ENCODE results near the gene KLHL26. TPM values are rescaled to one million over a fixed set of nuclear protein-coding genes. Genes with fewer than 3 reads are reported as not detected.

KLHL26 gene
- total and polyA plus RNA-seq, 9 of the 15 experiments (the other 6 are each of a cell fraction or from before 2014, with no cell fraction given), result 0.13 to 13.3 (median 1.4) TPM

DNA sequence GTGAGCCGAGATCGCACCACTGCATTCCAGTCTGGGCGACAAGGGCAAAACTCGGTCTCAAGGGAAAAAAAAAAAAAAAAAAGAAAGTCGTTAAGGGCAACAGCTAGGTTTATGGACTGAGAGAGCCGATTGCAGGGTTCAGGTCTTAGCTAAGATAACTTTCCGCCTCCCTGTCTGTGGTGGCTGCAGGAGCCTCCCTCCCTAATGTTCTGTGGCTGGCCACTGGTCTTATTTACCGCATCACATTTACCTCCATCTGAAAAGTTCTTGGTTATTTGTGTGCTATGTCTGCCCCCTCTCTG, 45.9 kb downstream of the KLHL26 start:
- intact Hi-C loops (cut with micrococcal nuclease) (no loop called here), in situ Hi-C loops (cut with MboI) (no loop called here)
- no peaks in the 10 kb centered on the region for H3K27me3 ChIP-seq (ENCODE audit: control insufficient read depth in 2 of 2, insufficient read depth in 2 of 2, low read length in 2 of 2)
- H3K36me3 ChIP-seq (ENCODE audit: control insufficient read depth, insufficient read depth, low read length), result no peaks in the 10 kb centered on the region
- H2AFZ ChIP-seq (ENCODE audit: low read depth, low read length), result peak overlapping the region; percentile 90
- peaks cover 12 to 32% of the 10 kb centered on the region in 2 experiments; a peak in 4 of 5 replicates for H3K4me1 ChIP-seq (replicated peaks in 1 of 2; ENCODE audit: control insufficient read depth in 2 of 2, insufficient read depth in 2 of 2, low read length in 2 of 2)
- FAIRE-seq (no peak), ATAC-seq (peak; percentile 30; the same call in 2 of the 3 replicates), DNase-seq (ENCODE audit: extremely low read depth in 1 of 4, low spot score in 3 of 4) (no peak)
- peaks cover 9% of the 10 kb centered on the region; the same call in 1 of the 2 replicates for H4K20me1 ChIP-seq (replicated peaks; ENCODE audit: control insufficient read depth, insufficient read depth, low read length)
- no TSS peak for BruUV-seq (replicated peaks)
- ChIA-PET CTCF (ENCODE audit: low intra/inter-chr PET ratio) (no interaction called here), POLR2A (interaction anchor here (0.6 to 0.7 kb wide), 3 partner anchors 23 to 149 kb away, joined by 3 to 4 read pairs (median 4); no protein-coding TSS in a partner anchor)
- no peaks in the 10 kb centered on the region for H3K9me1 ChIP-seq (ENCODE audit: control insufficient read depth, insufficient read depth, low read length)
- H3K79me2 ChIP-seq (ENCODE audit: control insufficient read depth, insufficient read depth, low read length), result peaks cover 16% of the 10 kb centered on the region
- H3K27ac ChIP-seq (ENCODE audit: extremely low read depth, low read depth, low read length), result no peak overlapping the region; the same call in 2 of the 3 replicates
- H3K9ac ChIP-seq (ENCODE audit: insufficient read depth in 1 of 2, low read depth in 2 of 2, low read length in 2 of 2), result peak overlapping the region; percentile 63 to 87; a peak in 3 of 4 replicates
- H3K9me3 ChIP-seq (replicated peaks; ENCODE audit: control insufficient read depth, insufficient read depth, low read depth, low read length), result no peaks in the 10 kb centered on the region
- peak overlapping the region; percentile 42 for H3K4me3 ChIP-seq
- TF ChIP-seq, protein P1, sequence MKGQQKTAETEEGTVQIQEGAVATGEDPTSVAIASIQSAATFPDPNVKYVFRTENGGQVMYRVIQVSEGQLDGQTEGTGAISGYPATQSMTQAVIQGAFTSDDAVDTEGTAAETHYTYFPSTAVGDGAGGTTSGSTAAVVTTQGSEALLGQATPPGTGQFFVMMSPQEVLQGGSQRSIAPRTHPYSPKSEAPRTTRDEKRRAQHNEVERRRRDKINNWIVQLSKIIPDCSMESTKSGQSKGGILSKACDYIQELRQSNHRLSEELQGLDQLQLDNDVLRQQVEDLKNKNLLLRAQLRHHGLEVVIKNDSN (CRISPR knock-in tag; IDR thresholded peaks at IDR 0.05), result no peak
- TF ChIP-seq, protein P2, sequence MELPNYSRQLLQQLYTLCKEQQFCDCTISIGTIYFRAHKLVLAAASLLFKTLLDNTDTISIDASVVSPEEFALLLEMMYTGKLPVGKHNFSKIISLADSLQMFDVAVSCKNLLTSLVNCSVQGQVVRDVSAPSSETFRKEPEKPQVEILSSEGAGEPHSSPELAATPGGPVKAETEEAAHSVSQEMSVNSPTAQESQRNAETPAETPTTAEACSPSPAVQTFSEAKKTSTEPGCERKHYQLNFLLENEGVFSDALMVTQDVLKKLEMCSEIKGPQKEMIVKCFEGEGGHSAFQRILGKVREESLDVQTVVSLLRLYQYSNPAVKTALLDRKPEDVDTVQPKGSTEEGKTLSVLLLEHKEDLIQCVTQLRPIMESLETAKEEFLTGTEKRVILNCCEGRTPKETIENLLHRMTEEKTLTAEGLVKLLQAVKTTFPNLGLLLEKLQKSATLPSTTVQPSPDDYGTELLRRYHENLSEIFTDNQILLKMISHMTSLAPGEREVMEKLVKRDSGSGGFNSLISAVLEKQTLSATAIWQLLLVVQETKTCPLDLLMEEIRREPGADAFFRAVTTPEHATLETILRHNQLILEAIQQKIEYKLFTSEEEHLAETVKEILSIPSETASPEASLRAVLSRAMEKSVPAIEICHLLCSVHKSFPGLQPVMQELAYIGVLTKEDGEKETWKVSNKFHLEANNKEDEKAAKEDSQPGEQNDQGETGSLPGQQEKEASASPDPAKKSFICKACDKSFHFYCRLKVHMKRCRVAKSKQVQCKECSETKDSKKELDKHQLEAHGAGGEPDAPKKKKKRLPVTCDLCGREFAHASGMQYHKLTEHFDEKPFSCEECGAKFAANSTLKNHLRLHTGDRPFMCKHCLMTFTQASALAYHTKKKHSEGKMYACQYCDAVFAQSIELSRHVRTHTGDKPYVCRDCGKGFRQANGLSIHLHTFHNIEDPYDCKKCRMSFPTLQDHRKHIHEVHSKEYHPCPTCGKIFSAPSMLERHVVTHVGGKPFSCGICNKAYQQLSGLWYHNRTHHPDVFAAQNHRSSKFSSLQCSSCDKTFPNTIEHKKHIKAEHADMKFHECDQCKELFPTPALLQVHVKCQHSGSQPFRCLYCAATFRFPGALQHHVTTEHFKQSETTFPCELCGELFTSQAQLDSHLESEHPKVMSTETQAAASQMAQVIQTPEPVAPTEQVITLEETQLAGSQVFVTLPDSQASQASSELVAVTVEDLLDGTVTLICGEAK (IDR thresholded peaks at IDR 0.05), result 0 out of 2 replicates have a peak, but pooled peaks have one; percentile 32
- TF ChIP-seq, protein P2 (CRISPR knock-in tag; IDR thresholded peaks at IDR 0.05), result no peak
- TF ChIP-seq FOXK2 (conservative IDR thresholded peaks at IDR 0.05 in 1 of 2, IDR thresholded peaks at IDR 0.05 in 1 of 2; ENCODE audit: low read depth in 2 of 2), result 0 out of 4 replicates have a peak, but pooled peaks of 1 of the 2 experiments have one; percentile 24
- no peak for TF ChIP-seq SRSF9 (IDR thresholded peaks at IDR 0.05; ENCODE audit: borderline replicate concordance, low read depth, low read length)
- no peak for TF ChIP-seq CREB1 (IDR thresholded peaks at IDR 0.05)
- TF ChIP-seq CREB1 (CRISPR knock-in tag; IDR thresholded peaks at IDR 0.05), result 0 out of 2 replicates have a peak, but pooled peaks have one; percentile 5
- TF ChIP-seq MEF2D (tag; conservative IDR thresholded peaks at IDR 0.05; ENCODE audit: low read depth), result no peak
- TF ChIP-seq ZNF121 (CRISPR knock-in tag; conservative IDR thresholded peaks at IDR 0.05), result no peak
- TF ChIP-seq RBM25 (IDR thresholded peaks at IDR 0.05; ENCODE audit: low read depth, low read length, severe bottlenecking), result peak; percentile 45
- TF ChIP-seq RFX5 (IDR thresholded peaks at IDR 0.05; ENCODE audit: low read depth, low read length), result no peak
- TF ChIP-seq NR1H2 (CRISPR knock-in tag; IDR thresholded peaks at IDR 0.05), result no peak
- TF ChIP-seq, protein P3, sequence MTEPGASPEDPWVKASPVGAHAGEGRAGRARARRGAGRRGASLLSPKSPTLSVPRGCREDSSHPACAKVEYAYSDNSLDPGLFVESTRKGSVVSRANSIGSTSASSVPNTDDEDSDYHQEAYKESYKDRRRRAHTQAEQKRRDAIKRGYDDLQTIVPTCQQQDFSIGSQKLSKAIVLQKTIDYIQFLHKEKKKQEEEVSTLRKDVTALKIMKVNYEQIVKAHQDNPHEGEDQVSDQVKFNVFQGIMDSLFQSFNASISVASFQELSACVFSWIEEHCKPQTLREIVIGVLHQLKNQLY (CRISPR knock-in tag; conservative IDR thresholded peaks at IDR 0.05), result no peak
- peak overlapping the region; percentile 81 for H3K4me2 ChIP-seq (ENCODE audit: insufficient read depth, low read length)
- WGBS (ENCODE audit: insufficient coverage, low coverage, missing lambda C conversion rate), result 15% methylated on average over 3 of the region's 8 CpGs
